Measurements from ENCODE around the gene SLC17A5. TPM values are rescaled to one million over a fixed set of nuclear protein-coding genes. Genes with fewer than 3 reads are reported as not detected.

The SLC17A5 gene
- total and polyA plus RNA-seq, 10 of the 15 experiments (the other 5 are each of a cell fraction or from before 2014, with no cell fraction given), result 2.3 to 7.2 (median 5.0) TPM

DNA sequence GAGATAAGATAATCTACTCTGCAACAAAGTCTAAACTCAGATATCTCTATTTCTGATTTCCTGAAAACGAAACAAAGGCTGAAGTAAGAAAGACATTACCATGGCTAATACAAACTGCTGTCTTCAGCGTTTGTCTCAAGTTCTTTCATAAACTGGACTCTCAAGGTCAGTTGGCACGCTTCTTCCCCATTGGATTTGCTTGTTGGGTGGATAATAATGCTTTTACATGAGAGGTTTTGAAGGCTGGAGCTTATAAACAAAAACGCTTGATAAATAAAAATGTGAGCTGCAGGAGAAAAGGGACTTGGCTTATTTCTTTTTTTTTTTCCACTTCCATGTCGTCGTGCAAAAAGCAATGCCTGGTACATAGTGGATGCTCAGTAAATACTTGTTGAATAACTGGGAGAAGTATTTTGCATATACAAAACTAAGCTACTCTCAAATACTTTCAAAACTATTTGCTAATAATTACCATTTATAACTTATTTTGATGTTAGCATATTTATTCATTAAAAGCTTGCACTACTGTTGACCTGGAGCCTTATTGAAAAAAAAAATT is 67.3 kb downstream of the SLC17A5 start:
- intact Hi-C loops (cut with micrococcal nuclease; ENCODE audit: unreplicated experiment), result no loop called here
- DNase-seq (ENCODE audit: low read depth, low spot score) (peak; percentile 9), FAIRE-seq (peak; percentile 47), ATAC-seq (peak; percentile 6)
- POLR2A ChIA-PET, result interaction anchor here (0.6 to 2.8 kb wide), 14 partner anchors 25 to 191 kb away, joined by 3 to 55 read pairs (median 5); partner anchors contain the start of genes EEF1A1, MTO1 and SLC17A5
- BruUV-seq (replicated peaks), result TSS peak; percentile 95
- no peaks in the 10 kb centered on the region for H3K36me3 ChIP-seq (ENCODE audit: control insufficient read depth in 2 of 2, insufficient read depth in 2 of 2, low read length in 1 of 2)
- H3K4me1 ChIP-seq (ENCODE audit: control insufficient read depth, insufficient read depth, low read length), result peaks cover 15% of the 10 kb centered on the region
- RAD21 ChIA-PET (ENCODE audit: unreplicated experiment), result interaction anchor here (1.0 to 3.1 kb wide), 8 partner anchors 18 to 70 kb away, joined by 3 to 49 read pairs (median 8); partner anchors contain the start of gene EEF1A1
- SMC1A ChIA-PET (ENCODE audit: uncharacterized antibody, unreplicated experiment), result interaction anchor here (0.5 to 3.0 kb wide), 21 partner anchors 9 to 161 kb away, joined by 3 to 38 read pairs (median 6); partner anchors contain the start of genes EEF1A1 and MTO1
- H3K4me3 ChIP-seq, result peak overlapping the region; percentile 29; the same call in 1 of the 2 replicates
- peak overlapping the region; percentile 73 for H3K9ac ChIP-seq (ENCODE audit: control insufficient read depth, insufficient read depth, low read length)
- CTCF ChIA-PET, result interaction anchor here (0.6 to 1.9 kb wide), 12 partner anchors 22 to 149 kb away, joined by 3 to 11 read pairs (median 4); no protein-coding TSS in a partner anchor
- H3K79me2 ChIP-seq (ENCODE audit: control insufficient read depth, insufficient read depth, low read length), result no peaks in the 10 kb centered on the region
- 1% methylated on average over 6 of the region's 6 CpGs for WGBS (ENCODE audit: insufficient coverage, insufficient replicate concordance, low lambda C conversion rate, missing lambda C conversion rate)
- TF ChIP-seq NFYA (IDR thresholded peaks at IDR 0.05; ENCODE audit: borderline replicate concordance, low read depth, low read length), result no peak
- TF ChIP-seq, protein P1, sequence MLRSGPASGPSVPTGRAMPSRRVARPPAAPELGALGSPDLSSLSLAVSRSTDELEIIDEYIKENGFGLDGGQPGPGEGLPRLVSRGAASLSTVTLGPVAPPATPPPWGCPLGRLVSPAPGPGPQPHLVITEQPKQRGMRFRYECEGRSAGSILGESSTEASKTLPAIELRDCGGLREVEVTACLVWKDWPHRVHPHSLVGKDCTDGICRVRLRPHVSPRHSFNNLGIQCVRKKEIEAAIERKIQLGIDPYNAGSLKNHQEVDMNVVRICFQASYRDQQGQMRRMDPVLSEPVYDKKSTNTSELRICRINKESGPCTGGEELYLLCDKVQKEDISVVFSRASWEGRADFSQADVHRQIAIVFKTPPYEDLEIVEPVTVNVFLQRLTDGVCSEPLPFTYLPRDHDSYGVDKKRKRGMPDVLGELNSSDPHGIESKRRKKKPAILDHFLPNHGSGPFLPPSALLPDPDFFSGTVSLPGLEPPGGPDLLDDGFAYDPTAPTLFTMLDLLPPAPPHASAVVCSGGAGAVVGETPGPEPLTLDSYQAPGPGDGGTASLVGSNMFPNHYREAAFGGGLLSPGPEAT (IDR thresholded peaks at IDR 0.05; ENCODE audit: low read depth), result no peak
- no peak for TF ChIP-seq FOXK2 (IDR thresholded peaks at IDR 0.05)
- no peak for TF ChIP-seq ZBED1 (IDR thresholded peaks at IDR 0.05; ENCODE audit: borderline replicate concordance)
- TF ChIP-seq CHD4 (IDR thresholded peaks at IDR 0.05), result no peak
- TF ChIP-seq RELA (IDR thresholded peaks at IDR 0.05; ENCODE audit: borderline replicate concordance, partially characterized antibody), result no peak
- no peak for TF ChIP-seq CHD2 (IDR thresholded peaks at IDR 0.05; ENCODE audit: borderline replicate concordance, low read depth, low read length)
- TF ChIP-seq RAD21 (IDR thresholded peaks at IDR 0.05; ENCODE audit: insufficient read depth, low read depth, low read length), result no peak
- no peak for TF ChIP-seq FOS (IDR thresholded peaks at IDR 0.05; ENCODE audit: borderline replicate concordance, extremely low read depth, insufficient read length)
- TF ChIP-seq MTA3 (IDR thresholded peaks at IDR 0.05; ENCODE audit: borderline replicate concordance, low read length), result no peak
- no peak for TF ChIP-seq SMC3 (IDR thresholded peaks at IDR 0.05; ENCODE audit: borderline replicate concordance, low read length)
- no peak for TF ChIP-seq BMI1 (IDR thresholded peaks at IDR 0.05; ENCODE audit: borderline replicate concordance)
- no peak for TF ChIP-seq RAD51 (IDR thresholded peaks at IDR 0.05)
- TF ChIP-seq ZNF274 (IDR thresholded peaks at IDR 0.05; ENCODE audit: insufficient read depth, insufficient read length), result no peak
- TF ChIP-seq PBX3 (IDR thresholded peaks at IDR 0.05; ENCODE audit: insufficient replicate concordance, low read depth, low read length), result no peak
- no peak for TF ChIP-seq ELK1 (IDR thresholded peaks at IDR 0.05; ENCODE audit: low read depth, low read length)
- TF ChIP-seq, protein P2, sequence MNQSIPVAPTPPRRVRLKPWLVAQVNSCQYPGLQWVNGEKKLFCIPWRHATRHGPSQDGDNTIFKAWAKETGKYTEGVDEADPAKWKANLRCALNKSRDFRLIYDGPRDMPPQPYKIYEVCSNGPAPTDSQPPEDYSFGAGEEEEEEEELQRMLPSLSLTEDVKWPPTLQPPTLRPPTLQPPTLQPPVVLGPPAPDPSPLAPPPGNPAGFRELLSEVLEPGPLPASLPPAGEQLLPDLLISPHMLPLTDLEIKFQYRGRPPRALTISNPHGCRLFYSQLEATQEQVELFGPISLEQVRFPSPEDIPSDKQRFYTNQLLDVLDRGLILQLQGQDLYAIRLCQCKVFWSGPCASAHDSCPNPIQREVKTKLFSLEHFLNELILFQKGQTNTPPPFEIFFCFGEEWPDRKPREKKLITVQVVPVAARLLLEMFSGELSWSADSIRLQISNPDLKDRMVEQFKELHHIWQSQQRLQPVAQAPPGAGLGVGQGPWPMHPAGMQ (IDR thresholded peaks at IDR 0.05; ENCODE audit: borderline replicate concordance), result no peak
- no peak for TF ChIP-seq CBX5 (IDR thresholded peaks at IDR 0.05; ENCODE audit: low read depth)
- no peak for TF ChIP-seq PML (IDR thresholded peaks at IDR 0.05; ENCODE audit: low read length)
- peak overlapping the region; percentile 72 for H3K4me2 ChIP-seq (ENCODE audit: control insufficient read depth, insufficient read depth)
- H3K27ac ChIP-seq (ENCODE audit: control insufficient read depth, insufficient read depth), result peak overlapping the region; percentile 95
- H3K27me3 ChIP-seq (replicated peaks in 1 of 2; ENCODE audit: control insufficient read depth in 2 of 2, insufficient read depth in 2 of 2, low read length in 1 of 2), result no peaks in the 10 kb centered on the region
- H3K9me3 ChIP-seq (replicated peaks; ENCODE audit: control insufficient read depth, insufficient read depth, low read length), result no peaks in the 10 kb centered on the region
- H2AFZ ChIP-seq (ENCODE audit: control insufficient read depth, low read depth, low read length), result peak overlapping the region; percentile 91
- in situ Hi-C loops (cut with MboI), result no loop called here
- no peaks in the 10 kb centered on the region for H4K20me1 ChIP-seq (ENCODE audit: control insufficient read depth, insufficient read depth)
